GM23338 (cell line): Measurements from ENCODE around the gene TRIM44. TPM values are rescaled to one million over a fixed set of nuclear protein-coding genes. Genes with fewer than 3 reads are reported as not detected.

Experiments used
- ATAC-seq: fragments of 200-7000 bp; cut with Tn5 transposase; 3 replicates; pipeline ENCODE4 v1.9.1; 2020
- DNase-seq: peaks from one replicate; pipeline ENCODE4 v3.0.0-alpha.2; 2015; ENCODE audit warnings: low spot score
- H2AFZ ChIP-seq: fragments of 200-600 bp; sonication (generic); 2 replicates; pipeline ENCODE4 v1.8.0; 2016; ENCODE audit warnings: antibody characterized with exemption, mild to moderate bottlenecking, moderate library complexity
- H3F3A ChIP-seq: fragments of 200-600 bp; sonication (generic); replicated peaks from 2 replicates; pipeline ENCODE4 v1.8.0; 2017; ENCODE audit warnings: antibody characterized with exemption, mixed run types, low read depth
- H3K27ac ChIP-seq: fragments of 200-600 bp; sonication (generic); 2 replicates; pipeline ENCODE4 v1.6.1; 2016; ENCODE audit warnings: low read depth
- H3K27me3 ChIP-seq: fragments of 200-600 bp; sonication (generic); 2 replicates; pipeline ENCODE4 v1.8.0; 2016; ENCODE audit warnings: mild to moderate bottlenecking, mixed run types, moderate library complexity; ENCODE audit not compliant: insufficient read depth
- H3K36me3 ChIP-seq: fragments of 200-600 bp; sonication (generic); 2 replicates; pipeline ENCODE4 v1.8.0; 2016; ENCODE audit warnings: mild to moderate bottlenecking; ENCODE audit not compliant: insufficient read depth
- H3K4me1 ChIP-seq: fragments of 200-600 bp; sonication (generic); 2 replicates; pipeline ENCODE4 v1.8.0; 2016; ENCODE audit warnings: mild to moderate bottlenecking, moderate library complexity; ENCODE audit not compliant: insufficient read depth
- H3K4me2 ChIP-seq: fragments of 200-600 bp; sonication (generic); 2 replicates; pipeline ENCODE4 v1.7.1; 2017; ENCODE audit warnings: mixed run types
- H3K4me3 ChIP-seq: fragments of 200-600 bp; sonication (generic); 2 replicates; pipeline ENCODE4 v1.6.1; 2016; ENCODE audit warnings: mixed run types
- H3K79me2 ChIP-seq: fragments of 200-600 bp; sonication (generic); replicated peaks from 2 replicates; pipeline ENCODE4 v1.8.0; 2017; ENCODE audit warnings: mild to moderate bottlenecking; ENCODE audit not compliant: insufficient read depth
- H3K9me2 ChIP-seq: fragments of 200-600 bp; sonication (generic); 2 replicates; pipeline ENCODE4 v1.8.0; 2017; ENCODE audit not compliant: insufficient read depth
- H4K20me1 ChIP-seq: fragments of 200-600 bp; sonication (generic); replicated peaks from 2 replicates; pipeline ENCODE4 v1.8.0; 2017; ENCODE audit warnings: mild to moderate bottlenecking; ENCODE audit not compliant: insufficient read depth
- H3K27ac Mint-ChIP-seq: 2 replicates; pipeline ENCODE4 v1.8.0; 2020; ENCODE audit warnings: inconsistent platforms, mild to moderate bottlenecking, moderate library complexity, mixed read lengths
- H3K27me3 Mint-ChIP-seq: 3 replicates; pipeline ENCODE4 v1.8.0; 2022; ENCODE audit warnings: low read depth, mild to moderate bottlenecking, moderate library complexity, mixed read lengths, inconsistent platforms; ENCODE audit not compliant: insufficient read depth, poor library complexity
- H3K36me3 Mint-ChIP-seq: 3 replicates; pipeline ENCODE4 v1.8.0; 2021; ENCODE audit warnings: low read depth, mild to moderate bottlenecking, inconsistent platforms, moderate library complexity, mixed read lengths
- H3K4me1 Mint-ChIP-seq: 3 replicates; pipeline ENCODE4 v1.8.0; 2020; ENCODE audit warnings: mild to moderate bottlenecking, inconsistent platforms, mixed read lengths
- H3K4me3 Mint-ChIP-seq: 3 replicates; pipeline ENCODE4 v1.8.0; 2021; ENCODE audit warnings: moderate library complexity, mild to moderate bottlenecking, inconsistent platforms, mixed read lengths
- H3K9me3 Mint-ChIP-seq: 3 replicates; pipeline ENCODE4 v1.8.0; 2020; ENCODE audit warnings: moderate library complexity, mild to moderate bottlenecking, inconsistent platforms, mixed read lengths
- CTCF ChIP-seq, 2 experiments: fragments of 200-600 bp in 1 of 2; sonication (generic) in 1 of 2; conservative IDR thresholded peaks; 2 replicates each; pipeline versions ENCODE4 v1.5.1 to v1.6.1; 2016 to 2017; ENCODE audit warnings: antibody characterized with exemption in 2 of 2, low read depth in 2 of 2, mild to moderate bottlenecking in 2 of 2, moderate library complexity in 1 of 2
- ETS1 ChIP-seq: IDR thresholded peaks from 2 replicates; pipeline ENCODE4 v1.6.1; 2016; ENCODE audit warnings: antibody characterized with exemption
- EZH2 ChIP-seq: fragments of 200-600 bp; sonication (generic); IDR thresholded peaks from one replicate; pipeline ENCODE4 v1.8.0; 2017; ENCODE audit warnings: antibody characterized with exemption, mild to moderate bottlenecking, low read depth; ENCODE audit not compliant: unreplicated experiment
- EZH2phosphoT487 ChIP-seq: fragments of 200-600 bp; sonication (generic); IDR thresholded peaks from one replicate; pipeline ENCODE4 v1.8.1; 2018; ENCODE audit warnings: antibody characterized with exemption; ENCODE audit not compliant: unreplicated experiment
- JUNB ChIP-seq: IDR thresholded peaks from one replicate; pipeline ENCODE4 v1.6.1; 2016; ENCODE audit warnings: antibody characterized with exemption; ENCODE audit not compliant: unreplicated experiment
- POLR2AphosphoS5 ChIP-seq: IDR thresholded peaks from 2 replicates; pipeline ENCODE4 v1.6.1; 2016; ENCODE audit warnings: antibody characterized with exemption, low read depth
- STAT1 ChIP-seq: IDR thresholded peaks from one replicate; pipeline ENCODE4 v1.6.1; 2016; ENCODE audit warnings: antibody characterized with exemption; ENCODE audit not compliant: unreplicated experiment
- ZNF331 ChIP-seq: fragments of 250-450 bp; sonication (Bioruptor Pico); IDR thresholded peaks from 2 replicates; pipeline ENCODE4 v1.5.0; 2020; ENCODE audit warnings: low read depth, mild to moderate bottlenecking, moderate library complexity
- polyA plus RNA-seq: library from polyadenylated mRNA; unstranded; fragments of >200 nt; fragmentation: Nextera tagmentation; extraction: Ambion mirVana; gene quantifications from 2 replicates; pipeline ENCODE4 v1.2.1, GENCODE V29; 2016
- total RNA-seq: library from RNA; depleted of rRNA; stranded (reverse); fragments of >200 nt; shearing (Covaris generic); gene quantifications from 2 replicates; pipeline ENCODE4 v1.2.3, GENCODE V29; 2014
- TF ChIP-seq, protein P1 (sequence below): fragments of 250-450 bp; sonication (Bioruptor Pico); IDR thresholded peaks from 2 replicates; pipeline ENCODE4 v1.5.0; 2020; ENCODE audit warnings: mild to moderate bottlenecking, moderate library complexity
- TF ChIP-seq, protein P2 (sequence below): IDR thresholded peaks from one replicate; pipeline ENCODE4 v1.6.1; 2018; ENCODE audit warnings: antibody characterized with exemption; ENCODE audit not compliant: unreplicated experiment

TRIM44 gene
- total and polyA plus RNA-seq, 2 experiments from 2014 or later: 10.3 to 10.4 TPM

DNA sequence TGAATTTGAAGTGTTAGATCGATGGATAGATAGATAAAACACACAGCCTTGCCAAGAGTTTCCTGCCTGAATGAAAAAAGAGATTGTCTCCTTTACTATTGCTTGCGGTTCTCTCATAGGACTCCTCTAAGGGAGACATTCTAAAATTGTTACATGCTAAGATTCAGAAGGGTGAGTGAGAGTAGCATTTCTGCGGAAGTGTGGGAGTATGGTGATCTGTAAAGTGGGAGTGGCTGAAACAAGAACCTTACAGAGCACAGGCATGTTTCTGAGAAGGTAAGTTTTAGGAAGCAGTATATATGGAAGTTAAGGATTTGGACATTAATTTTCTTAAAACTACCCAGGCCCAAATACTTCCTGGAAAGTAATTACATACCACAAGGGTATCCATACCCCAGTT lies 139.6 kb downstream of the TRIM44 start:
- H3K4me3 Mint-ChIP-seq: no peak overlapping the region
- peaks cover 6% of the 10 kb centered on the region; the same call in 1 of the 3 replicates for H3K36me3 Mint-ChIP-seq
- Histone ChIP-seq H3K36me3 (no peaks in the 10 kb centered on the region), H3K4me1 (no peaks in the 10 kb centered on the region), H3K27me3 (no peaks in the 10 kb centered on the region), H2AFZ (no peak overlapping the region), H3K4me2 (no peak overlapping the region), H3K4me3 (no peak overlapping the region), H4K20me1 (no peaks in the 10 kb centered on the region), H3F3A (no peaks in the 10 kb centered on the region), H3K79me2 (no peaks in the 10 kb centered on the region), H3K27ac (no peak overlapping the region), H3K9me2 (no peaks in the 10 kb centered on the region)
- H3K27me3 Mint-ChIP-seq: no peaks in the 10 kb centered on the region
- DNase-seq: no peak
- TF ChIP-seq CTCF (conservative IDR thresholded peaks at IDR 0.05; ENCODE audit: low read depth in 2 of 2): no peak
- TF ChIP-seq POLR2AphosphoS5: no peak
- no peak for TF ChIP-seq EZH2
- TF ChIP-seq, protein P1, sequence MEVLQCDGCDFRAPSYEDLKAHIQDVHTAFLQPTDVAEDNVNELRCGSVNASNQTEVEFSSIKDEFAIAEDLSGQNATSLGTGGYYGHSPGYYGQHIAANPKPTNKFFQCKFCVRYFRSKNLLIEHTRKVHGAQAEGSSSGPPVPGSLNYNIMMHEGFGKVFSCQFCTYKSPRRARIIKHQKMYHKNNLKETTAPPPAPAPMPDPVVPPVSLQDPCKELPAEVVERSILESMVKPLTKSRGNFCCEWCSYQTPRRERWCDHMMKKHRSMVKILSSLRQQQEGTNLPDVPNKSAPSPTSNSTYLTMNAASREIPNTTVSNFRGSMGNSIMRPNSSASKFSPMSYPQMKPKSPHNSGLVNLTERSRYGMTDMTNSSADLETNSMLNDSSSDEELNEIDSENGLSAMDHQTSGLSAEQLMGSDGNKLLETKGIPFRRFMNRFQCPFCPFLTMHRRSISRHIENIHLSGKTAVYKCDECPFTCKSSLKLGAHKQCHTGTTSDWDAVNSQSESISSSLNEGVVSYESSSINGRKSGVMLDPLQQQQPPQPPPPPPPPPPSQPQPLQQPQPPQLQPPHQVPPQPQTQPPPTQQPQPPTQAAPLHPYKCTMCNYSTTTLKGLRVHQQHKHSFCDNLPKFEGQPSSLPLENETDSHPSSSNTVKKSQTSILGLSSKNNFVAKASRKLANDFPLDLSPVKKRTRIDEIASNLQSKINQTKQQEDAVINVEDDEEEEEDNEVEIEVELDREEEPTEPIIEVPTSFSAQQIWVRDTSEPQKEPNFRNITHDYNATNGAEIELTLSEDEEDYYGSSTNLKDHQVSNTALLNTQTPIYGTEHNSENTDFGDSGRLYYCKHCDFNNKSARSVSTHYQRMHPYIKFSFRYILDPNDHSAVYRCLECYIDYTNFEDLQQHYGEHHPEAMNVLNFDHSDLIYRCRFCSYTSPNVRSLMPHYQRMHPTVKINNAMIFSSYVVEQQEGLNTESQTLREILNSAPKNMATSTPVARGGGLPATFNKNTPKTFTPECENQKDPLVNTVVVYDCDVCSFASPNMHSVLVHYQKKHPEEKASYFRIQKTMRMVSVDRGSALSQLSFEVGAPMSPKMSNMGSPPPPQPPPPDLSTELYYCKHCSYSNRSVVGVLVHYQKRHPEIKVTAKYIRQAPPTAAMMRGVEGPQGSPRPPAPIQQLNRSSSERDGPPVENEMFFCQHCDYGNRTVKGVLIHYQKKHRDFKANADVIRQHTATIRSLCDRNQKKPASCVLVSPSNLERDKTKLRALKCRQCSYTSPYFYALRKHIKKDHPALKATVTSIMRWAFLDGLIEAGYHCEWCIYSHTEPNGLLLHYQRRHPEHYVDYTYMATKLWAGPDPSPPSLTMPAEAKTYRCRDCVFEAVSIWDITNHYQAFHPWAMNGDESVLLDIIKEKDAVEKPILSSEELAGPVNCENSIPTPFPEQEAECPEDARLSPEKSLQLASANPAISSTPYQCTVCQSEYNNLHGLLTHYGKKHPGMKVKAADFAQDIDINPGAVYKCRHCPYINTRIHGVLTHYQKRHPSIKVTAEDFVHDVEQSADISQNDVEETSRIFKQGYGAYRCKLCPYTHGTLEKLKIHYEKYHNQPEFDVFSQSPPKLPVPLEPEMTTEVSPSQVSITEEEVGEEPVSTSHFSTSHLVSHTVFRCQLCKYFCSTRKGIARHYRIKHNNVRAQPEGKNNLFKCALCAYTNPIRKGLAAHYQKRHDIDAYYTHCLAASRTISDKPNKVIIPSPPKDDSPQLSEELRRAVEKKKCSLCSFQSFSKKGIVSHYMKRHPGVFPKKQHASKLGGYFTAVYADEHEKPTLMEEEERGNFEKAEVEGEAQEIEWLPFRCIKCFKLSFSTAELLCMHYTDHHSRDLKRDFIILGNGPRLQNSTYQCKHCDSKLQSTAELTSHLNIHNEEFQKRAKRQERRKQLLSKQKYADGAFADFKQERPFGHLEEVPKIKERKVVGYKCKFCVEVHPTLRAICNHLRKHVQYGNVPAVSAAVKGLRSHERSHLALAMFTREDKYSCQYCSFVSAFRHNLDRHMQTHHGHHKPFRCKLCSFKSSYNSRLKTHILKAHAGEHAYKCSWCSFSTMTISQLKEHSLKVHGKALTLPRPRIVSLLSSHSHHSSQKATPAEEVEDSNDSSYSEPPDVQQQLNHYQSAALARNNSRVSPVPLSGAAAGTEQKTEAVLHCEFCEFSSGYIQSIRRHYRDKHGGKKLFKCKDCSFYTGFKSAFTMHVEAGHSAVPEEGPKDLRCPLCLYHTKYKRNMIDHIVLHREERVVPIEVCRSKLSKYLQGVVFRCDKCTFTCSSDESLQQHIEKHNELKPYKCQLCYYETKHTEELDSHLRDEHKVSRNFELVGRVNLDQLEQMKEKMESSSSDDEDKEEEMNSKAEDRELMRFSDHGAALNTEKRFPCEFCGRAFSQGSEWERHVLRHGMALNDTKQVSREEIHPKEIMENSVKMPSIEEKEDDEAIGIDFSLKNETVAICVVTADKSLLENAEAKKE: no peak
- no peak for TF ChIP-seq EZH2phosphoT487
- TF ChIP-seq, protein P2, sequence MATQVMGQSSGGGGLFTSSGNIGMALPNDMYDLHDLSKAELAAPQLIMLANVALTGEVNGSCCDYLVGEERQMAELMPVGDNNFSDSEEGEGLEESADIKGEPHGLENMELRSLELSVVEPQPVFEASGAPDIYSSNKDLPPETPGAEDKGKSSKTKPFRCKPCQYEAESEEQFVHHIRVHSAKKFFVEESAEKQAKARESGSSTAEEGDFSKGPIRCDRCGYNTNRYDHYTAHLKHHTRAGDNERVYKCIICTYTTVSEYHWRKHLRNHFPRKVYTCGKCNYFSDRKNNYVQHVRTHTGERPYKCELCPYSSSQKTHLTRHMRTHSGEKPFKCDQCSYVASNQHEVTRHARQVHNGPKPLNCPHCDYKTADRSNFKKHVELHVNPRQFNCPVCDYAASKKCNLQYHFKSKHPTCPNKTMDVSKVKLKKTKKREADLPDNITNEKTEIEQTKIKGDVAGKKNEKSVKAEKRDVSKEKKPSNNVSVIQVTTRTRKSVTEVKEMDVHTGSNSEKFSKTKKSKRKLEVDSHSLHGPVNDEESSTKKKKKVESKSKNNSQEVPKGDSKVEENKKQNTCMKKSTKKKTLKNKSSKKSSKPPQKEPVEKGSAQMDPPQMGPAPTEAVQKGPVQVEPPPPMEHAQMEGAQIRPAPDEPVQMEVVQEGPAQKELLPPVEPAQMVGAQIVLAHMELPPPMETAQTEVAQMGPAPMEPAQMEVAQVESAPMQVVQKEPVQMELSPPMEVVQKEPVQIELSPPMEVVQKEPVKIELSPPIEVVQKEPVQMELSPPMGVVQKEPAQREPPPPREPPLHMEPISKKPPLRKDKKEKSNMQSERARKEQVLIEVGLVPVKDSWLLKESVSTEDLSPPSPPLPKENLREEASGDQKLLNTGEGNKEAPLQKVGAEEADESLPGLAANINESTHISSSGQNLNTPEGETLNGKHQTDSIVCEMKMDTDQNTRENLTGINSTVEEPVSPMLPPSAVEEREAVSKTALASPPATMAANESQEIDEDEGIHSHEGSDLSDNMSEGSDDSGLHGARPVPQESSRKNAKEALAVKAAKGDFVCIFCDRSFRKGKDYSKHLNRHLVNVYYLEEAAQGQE: no peak
- no peak for TF ChIP-seq JUNB
- TF ChIP-seq ZNF331: no peak
- TF ChIP-seq STAT1: no peak
- no peak for TF ChIP-seq ETS1
- no peak overlapping the region for H3K27ac Mint-ChIP-seq
- H3K4me1 Mint-ChIP-seq: 0 out of 3 replicates have a peak, but pooled peaks cover 5% of the 10 kb centered on the region
- no peak for ATAC-seq
- H3K9me3 Mint-ChIP-seq: peaks cover 3% of the 10 kb centered on the region; the same call in 2 of the 3 replicates
